T-helper 1 cell (primary cell): ENCODE measurements around the gene TRPM3.

ENCODE experiments used
- DNase-seq, 5 donors: peaks; one replicate each; pipeline ENCODE4 v3.0.0-alpha.2; 2012 to 2020

Gene TRPM3

GRCh38 chr9:71097671-71098070, 23.8 kb downstream of the TRPM3 start:
- no peak for DNase-seq

DNA sequence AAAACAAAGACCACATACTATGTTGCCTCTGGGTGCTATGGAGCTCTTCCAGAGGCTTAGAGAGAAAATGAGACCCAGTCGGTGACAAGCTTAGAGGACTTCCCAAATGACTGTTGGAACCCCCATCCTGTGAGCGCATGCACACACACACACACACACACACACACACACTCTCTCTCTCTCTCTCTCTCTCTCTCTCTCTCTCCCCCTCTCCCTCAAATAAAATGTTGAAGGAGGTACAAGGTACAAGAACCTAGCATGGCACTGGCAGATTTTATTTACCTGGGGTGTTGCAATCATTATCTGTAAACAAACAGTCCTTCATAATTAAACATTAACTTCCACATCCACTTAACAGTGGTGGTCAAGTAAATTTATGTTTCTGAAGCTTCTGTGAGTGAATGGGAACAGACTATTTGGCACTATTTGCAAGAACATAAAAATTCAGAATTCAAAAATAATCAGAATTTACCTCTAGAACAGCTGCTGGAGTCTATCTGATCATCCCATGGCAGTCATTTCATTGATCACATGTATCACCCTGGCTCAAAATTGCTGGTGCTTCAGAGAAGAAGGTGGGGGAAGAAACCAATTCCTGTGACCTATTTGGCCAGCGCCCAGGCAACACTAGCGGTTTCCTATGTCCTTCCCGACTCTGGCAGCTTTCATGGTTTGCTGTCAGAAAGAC, 24.9 kb downstream of the TRPM3 start:
- no peak for DNase-seq

DNA sequence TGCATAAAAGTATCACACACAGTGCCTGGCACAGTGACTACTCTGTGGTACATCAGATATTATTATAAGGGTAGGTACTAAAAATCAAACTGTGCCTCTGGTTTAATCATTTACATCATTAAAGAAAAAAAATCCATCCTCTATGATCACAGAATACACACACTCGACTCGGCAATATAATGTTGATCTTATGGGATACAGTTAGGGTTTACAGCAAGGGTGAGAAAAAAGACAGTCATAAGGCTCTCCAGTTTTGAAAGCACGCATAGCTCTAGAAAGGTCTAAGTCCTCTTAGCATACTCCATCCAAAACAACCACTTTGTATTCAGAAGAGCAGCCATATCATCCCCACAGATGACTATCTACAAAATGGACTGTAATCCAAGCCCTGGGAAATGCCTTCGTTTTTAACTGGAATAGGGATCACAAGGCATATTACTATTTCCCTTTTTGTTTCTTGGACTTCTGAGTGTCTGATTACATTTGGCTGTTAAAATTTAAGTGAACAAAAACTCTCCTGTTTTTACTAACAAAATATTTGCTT, 26.6 kb downstream of the TRPM3 start:
- DNase-seq, result no peak

- DNase-seq, result no peak
Measured at GRCh38 chr9:71090896-71091295, 30.5 kb downstream of the TRPM3 start.

DNA sequence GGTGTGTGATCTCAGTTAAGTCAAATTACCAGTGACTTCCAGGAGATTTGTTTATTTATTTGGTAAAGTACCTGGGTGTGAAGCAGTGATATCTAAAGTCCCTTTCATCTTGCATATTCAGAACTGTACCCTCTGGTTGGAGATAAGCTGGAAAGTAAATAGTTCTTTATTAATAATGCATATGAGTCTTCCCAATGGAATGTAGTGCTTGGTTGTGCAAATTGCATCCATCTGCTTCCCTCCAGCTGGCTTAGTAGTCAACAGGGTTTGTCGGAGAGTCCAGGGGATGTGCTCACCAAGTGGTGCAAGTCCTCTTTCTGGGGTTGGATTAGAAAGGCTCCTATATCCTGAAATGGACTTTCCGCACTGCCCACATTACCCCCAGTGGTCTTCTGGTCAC, 42.0 kb downstream of the TRPM3 start:
- no peak for DNase-seq

DNA sequence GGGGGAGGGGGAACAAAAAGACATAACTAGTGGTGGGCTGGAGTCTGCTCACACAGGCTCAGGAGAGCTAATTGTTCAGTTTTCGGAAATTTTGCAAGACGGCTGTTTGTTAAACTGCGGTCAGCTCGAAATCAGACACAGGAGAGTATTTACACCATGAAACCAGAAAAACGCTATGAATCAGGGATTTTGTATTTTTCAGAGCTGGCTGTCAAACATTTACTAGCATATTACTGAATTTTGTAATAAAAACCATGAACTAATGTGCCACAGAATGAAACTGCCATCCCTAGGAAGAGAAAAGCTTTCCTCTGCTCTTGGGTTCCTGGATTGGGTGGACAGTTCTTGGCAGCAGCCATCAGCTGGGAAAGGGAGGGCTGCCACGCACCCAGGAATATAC, 45.3 kb downstream of the TRPM3 start:
- no peak for DNase-seq

- no peak for DNase-seq
Measured at GRCh38 chr9:71073494-71073893, 47.9 kb downstream of the TRPM3 start.

DNA sequence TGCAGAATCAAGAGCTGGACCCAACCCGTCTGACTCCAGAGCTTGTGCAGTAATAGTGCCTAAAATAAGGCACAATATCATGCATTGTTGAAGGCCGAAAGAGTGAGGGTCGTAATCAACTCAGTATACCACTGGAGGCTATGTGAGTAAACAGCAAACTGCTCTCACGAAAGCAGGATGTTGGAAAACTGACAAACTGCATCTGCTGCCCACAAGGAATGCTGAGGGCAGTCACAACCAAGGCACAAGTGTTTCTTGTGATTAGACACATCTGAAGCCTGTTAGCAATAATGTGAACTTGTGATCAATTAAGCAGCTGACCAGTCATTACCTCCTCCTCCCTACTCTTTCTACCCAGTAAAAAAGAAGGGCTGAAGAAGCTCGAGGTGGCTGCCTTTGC, 48.8 kb downstream of the TRPM3 start:
- no peak for DNase-seq

GRCh38 chr9:71071633-71072032, 49.8 kb downstream of the TRPM3 start:
- no peak for DNase-seq

- DNase-seq, result no peak
Measured at GRCh38 chr9:71058660-71059059, 62.8 kb downstream of the TRPM3 start.

GRCh38 chr9:71052287-71052686, 69.1 kb downstream of the TRPM3 start:
- no peak for DNase-seq

DNA sequence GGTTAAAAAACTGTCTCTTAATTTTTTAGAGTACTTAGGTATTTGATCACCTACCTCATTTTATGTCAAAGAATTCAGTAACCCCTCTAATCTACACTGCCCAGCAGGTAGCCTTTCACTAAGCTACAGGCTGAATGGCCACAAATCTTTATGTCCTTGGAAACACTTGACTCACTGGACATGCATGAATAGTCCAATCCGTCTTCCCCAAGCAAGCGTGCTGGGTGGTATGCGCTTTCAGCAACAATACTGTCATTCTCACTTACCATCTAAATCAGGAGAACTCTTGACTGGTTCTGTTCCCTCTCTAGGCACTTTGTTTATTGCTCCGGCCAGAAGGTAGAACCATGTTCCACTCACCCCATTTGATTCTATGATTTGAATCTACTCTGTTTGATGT, 73.1 kb downstream of the TRPM3 start:
- DNase-seq, result no peak

- no peak for DNase-seq
Measured at GRCh38 chr9:71042448-71042990, 78.9 kb downstream of the TRPM3 start.

DNA sequence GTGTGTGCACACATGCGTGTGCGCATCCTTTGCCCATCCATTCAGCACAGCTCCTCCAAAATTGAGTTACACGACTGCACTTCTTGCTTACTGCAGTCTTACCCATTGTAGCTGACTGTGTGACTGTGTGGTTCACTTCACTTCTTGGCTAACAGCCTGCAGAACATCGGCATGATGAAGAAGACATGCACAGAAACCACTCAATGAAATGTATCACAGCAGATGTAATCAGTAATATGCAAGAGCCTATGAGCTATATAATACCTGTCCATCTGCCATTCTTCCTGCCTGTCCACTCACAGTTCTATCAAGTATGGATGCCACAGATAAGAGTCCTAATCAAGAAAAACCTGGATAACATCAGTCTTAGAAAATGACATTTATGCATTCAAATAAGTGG, 83.9 kb downstream of the TRPM3 start:
- no peak for DNase-seq

- no peak for DNase-seq
Measured at GRCh38 chr9:71036501-71036900, 84.9 kb downstream of the TRPM3 start.

- no peak for DNase-seq
Measured at GRCh38 chr9:71032779-71033178, 88.6 kb downstream of the TRPM3 start.

DNA sequence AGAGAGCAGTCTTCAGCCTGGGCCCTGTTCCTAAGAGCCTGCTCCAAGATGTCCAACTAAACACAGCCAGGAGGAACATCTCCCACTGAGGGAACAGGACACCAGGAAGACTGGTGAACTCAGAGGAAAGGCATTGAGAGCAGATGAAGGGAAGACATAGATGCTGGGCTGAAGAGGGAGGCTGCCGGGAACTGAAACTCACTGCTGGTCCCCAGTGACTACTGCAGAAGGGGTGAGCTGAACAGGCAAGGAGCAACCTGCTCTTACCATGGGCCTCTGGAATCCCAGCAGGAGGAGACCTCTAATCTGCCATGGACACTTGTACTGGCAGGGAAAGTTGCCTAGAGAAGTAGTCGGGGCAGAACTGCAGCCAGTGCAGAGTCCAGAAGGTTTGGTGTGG, 95.7 kb downstream of the TRPM3 start:
- DNase-seq, result no peak

- no peak for DNase-seq
Measured at GRCh38 chr9:71025201-71025600, 96.2 kb downstream of the TRPM3 start.

GRCh38 chr9:71010258-71010657, 111.2 kb downstream of the TRPM3 start:
- no peak for DNase-seq

DNA sequence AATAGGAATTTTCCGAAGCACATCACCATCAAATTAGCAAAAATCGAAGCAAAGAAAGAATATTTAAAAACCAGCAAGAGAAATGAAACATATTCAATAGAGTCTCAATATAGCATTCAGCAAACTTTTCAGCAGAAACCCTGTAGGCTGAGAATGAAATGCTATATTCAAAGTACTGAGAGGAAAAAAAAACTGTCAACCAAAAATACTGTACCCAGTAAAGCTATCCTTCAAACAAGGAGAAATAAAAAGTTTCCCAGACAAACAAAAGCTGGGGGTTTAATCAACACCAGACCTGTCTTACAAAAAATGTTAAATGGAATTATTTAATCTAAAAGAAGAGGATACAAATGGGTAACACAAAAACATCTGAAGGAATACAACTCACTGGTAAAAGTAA, 116.0 kb downstream of the TRPM3 start:
- no peak for DNase-seq

DNA sequence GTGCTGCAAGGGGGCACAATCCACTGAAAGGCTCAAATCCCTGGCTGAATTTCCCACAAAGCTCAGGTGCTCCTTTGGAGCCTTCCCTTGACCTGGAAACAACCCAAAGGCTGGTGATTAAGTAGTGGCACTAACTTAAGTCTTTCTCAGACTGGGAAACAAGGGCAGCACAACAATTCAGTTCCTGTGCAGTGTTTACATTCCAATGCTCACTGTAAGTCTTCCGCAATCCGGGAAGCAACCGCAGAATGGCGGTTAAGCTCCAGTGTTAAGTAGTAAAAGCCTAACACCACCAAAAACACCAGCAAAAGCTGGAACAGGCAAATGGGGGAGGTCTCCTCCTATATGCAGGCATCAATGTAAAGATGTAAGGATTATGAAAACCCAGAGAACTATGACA, 117.2 kb downstream of the TRPM3 start:
- DNase-seq, result no peak

GRCh38 chr9:71003346-71003745, 118.1 kb downstream of the TRPM3 start:
- DNase-seq, result no peak

GRCh38 chr9:71001780-71002386, 119.5 kb downstream of the TRPM3 start:
- no peak for DNase-seq

- DNase-seq, result no peak
Measured at GRCh38 chr9:70998962-70999361, 122.5 kb downstream of the TRPM3 start.
